Cardiac muscle cell (in vitro differentiated cells and primary cell): Measurements from ENCODE around the gene ETS2. TPM values are rescaled to one million over a fixed set of nuclear protein-coding genes. Genes with fewer than 3 reads are reported as not detected.
A peak's percentile ranks its signal among the peaks of the same experiment; 100 is the strongest.

Experiments
- DNase-seq, 2 donors: peaks; one replicate each; pipeline versions ENCODE4 v3.0.0 to v3.0.0-alpha.2; 2010 to 2017; ENCODE audit warnings: low read depth in 1 of 2, low spot score in 1 of 2
- H3K27ac ChIP-seq: fragments of 200-600 bp; sonication (generic); 2 replicates; pipeline ENCODE4 v1.5.1; 2016
- H3K27me3 ChIP-seq: fragments of 200-600 bp; sonication (generic); 2 replicates; pipeline ENCODE4 v1.6.0; 2016; ENCODE audit warnings: control low read depth
- H3K36me3 ChIP-seq: fragments of 200-600 bp; sonication (generic); 2 replicates; pipeline ENCODE4 v1.5.1; 2016; ENCODE audit warnings: control low read depth
- H3K4me1 ChIP-seq: fragments of 200-600 bp; sonication (generic); 2 replicates; pipeline ENCODE4 v1.8.1; 2017; ENCODE audit warnings: low read depth, mild to moderate bottlenecking, mixed run types
- H3K4me3 ChIP-seq: fragments of 200-600 bp; sonication (generic); 2 replicates; pipeline ENCODE4 v1.5.1; 2016; ENCODE audit warnings: mild to moderate bottlenecking
- H3K9me3 ChIP-seq: fragments of 200-600 bp; sonication (generic); 2 replicates; pipeline ENCODE4 v1.5.1; 2017; ENCODE audit warnings: low read depth, mild to moderate bottlenecking, control low read depth
- polyA plus RNA-seq: library from polyadenylated mRNA; unstranded; fragments of >200 nt; fragmentation: Nextera tagmentation; extraction: Ambion mirVana; gene quantifications from 2 replicates; pipeline ENCODE4 v1.2.1, GENCODE V29; 2016
- total RNA-seq: library from RNA; depleted of rRNA; stranded (reverse); fragments of >200 nt; gene quantifications from 2 replicates; pipeline ENCODE4 v1.2.3, GENCODE V29; 2016
- TF ChIP-seq, protein P1 (sequence below): IDR thresholded peaks from 2 replicates; pipeline ENCODE4 v1.5.1; 2012; ENCODE audit warnings: low read depth, mild to moderate bottlenecking, low read length

ETS2 gene
- total and polyA plus RNA-seq, 2 experiments from 2014 or later = 20.9 to 25.2 TPM

DNA sequence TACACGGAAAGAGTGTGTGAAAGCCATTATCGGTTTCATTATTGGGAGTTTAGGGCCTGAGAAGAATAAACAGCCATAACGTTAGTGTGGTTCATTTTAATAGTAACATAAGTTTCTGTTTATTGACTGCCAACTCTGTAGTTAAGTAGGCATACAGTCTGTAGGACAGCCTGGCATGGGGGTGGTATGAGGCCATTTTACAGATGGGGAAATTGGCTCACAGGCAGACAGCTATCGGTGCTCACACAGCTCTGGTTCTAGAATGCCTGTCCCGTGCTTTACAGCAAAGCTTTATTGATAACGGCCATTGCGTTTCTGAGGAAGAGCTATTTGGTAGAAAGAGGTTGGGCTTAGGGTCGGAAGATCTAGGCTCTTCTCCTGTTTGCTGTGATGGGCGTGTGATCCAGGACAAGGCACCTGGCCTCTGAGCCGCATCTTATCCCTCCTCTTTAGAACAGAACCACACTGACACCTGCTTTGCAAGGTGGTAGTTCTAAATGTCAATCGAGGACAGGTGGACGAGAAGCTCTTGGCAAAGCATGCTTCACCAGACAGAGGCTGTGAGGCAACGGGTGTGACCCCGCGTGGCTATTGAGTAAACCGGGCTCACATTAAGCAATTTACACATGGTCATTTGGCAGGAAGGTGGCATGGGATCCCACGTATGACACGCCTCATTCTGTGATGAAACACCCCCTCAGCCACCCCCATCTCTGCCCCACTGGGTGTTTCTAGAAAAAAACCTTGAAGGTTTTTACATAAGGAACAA, 14.9 kb downstream of the ETS2 start:
- no peaks in the 10 kb centered on the region for H3K9me3 ChIP-seq
- DNase-seq = no peak
- no peaks in the 10 kb centered on the region for H3K4me1 ChIP-seq
- H3K4me3 ChIP-seq = no peak overlapping the region
- TF ChIP-seq, protein P1, sequence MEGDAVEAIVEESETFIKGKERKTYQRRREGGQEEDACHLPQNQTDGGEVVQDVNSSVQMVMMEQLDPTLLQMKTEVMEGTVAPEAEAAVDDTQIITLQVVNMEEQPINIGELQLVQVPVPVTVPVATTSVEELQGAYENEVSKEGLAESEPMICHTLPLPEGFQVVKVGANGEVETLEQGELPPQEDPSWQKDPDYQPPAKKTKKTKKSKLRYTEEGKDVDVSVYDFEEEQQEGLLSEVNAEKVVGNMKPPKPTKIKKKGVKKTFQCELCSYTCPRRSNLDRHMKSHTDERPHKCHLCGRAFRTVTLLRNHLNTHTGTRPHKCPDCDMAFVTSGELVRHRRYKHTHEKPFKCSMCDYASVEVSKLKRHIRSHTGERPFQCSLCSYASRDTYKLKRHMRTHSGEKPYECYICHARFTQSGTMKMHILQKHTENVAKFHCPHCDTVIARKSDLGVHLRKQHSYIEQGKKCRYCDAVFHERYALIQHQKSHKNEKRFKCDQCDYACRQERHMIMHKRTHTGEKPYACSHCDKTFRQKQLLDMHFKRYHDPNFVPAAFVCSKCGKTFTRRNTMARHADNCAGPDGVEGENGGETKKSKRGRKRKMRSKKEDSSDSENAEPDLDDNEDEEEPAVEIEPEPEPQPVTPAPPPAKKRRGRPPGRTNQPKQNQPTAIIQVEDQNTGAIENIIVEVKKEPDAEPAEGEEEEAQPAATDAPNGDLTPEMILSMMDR = no peak
- no peak overlapping the region for H3K27ac ChIP-seq
- H3K27me3 ChIP-seq = no peaks in the 10 kb centered on the region
- peaks cover 78% of the 10 kb centered on the region for H3K36me3 ChIP-seq

DNA sequence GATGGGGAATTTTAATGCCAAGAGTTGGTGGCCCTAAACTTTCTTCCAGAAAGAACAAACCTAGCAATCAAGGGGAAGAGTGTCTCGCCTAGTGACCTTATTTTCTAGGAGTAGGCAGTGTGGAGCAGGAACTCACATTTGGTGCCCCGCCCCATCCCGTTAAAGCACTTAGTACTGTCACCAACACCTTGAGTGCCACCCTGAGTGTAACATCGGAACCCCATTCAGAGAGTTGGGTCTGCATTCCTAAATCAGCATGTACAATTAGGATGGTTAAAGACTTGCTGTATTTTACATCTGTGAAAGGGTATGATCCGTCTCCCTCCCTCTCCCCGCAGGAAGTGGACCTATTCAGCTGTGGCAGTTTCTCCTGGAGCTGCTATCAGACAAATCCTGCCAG, 15.5 kb downstream of the ETS2 start:
- TF ChIP-seq, protein P1 = no peak
- DNase-seq = no peak
- Histone ChIP-seq H3K4me1 (no peaks in the 10 kb centered on the region), H3K36me3 (peaks cover 76% of the 10 kb centered on the region), H3K4me3 (no peak overlapping the region), H3K27ac (no peak overlapping the region), H3K9me3 (no peaks in the 10 kb centered on the region), H3K27me3 (no peaks in the 10 kb centered on the region)

DNA sequence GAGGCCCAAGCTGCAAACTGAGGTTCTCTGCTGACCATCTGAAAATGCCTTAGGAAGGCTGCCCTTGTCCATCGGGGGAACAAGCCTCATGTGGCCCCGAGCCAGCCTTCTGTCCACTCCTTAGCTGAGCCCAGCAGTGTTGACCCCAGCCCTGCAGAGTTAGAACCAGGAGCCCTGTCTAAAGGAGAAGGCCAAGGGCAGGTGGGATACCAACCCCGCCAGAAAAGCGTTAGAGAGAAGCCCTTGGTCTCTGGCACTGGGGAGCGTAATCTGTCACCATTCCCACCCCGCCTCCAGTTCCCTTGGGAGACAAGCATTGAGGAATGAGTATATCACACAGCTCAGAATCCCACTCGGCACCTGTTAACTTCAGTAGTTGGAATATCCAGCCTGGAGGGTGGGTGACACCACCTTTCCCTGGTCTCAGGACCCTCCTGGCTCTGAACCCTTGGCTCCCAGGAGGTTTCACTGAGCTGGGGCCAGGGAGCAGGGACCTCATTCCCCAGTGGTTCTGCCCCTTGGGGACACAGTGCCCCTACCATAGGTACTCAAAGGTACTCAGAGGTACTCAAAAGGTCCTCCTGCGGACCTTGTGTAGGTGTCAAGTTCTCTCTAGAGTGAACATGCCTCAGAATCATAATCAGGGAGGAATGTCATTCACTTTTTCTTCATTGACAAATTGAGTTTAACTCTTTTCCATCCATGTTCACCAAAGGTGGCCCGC, 16.4 kb downstream of the ETS2 start:
- Histone ChIP-seq H3K4me1 (no peaks in the 10 kb centered on the region), H3K27ac (no peak overlapping the region), H3K27me3 (no peaks in the 10 kb centered on the region), H3K9me3 (no peaks in the 10 kb centered on the region), H3K36me3 (peaks cover 67% of the 10 kb centered on the region), H3K4me3 (no peak overlapping the region)
- TF ChIP-seq, protein P1 = no peak
- no peak for DNase-seq

DNA sequence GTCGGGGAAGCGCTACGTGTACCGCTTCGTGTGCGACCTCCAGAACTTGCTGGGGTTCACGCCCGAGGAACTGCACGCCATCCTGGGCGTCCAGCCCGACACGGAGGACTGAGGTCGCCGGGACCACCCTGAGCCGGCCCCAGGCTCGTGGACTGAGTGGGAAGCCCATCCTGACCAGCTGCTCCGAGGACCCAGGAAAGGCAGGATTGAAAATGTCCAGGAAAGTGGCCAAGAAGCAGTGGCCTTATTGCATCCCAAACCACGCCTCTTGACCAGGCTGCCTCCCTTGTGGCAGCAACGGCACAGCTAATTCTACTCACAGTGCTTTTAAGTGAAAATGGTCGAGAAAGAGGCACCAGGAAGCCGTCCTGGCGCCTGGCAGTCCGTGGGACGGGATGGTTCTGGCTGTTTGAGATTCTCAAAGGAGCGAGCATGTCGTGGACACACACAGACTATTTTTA, 17.1 kb downstream of the ETS2 start:
- TF ChIP-seq, protein P1 = no peak
- DNase-seq = no peak
- no peaks in the 10 kb centered on the region for H3K4me1 ChIP-seq
- H3K4me3 ChIP-seq = no peak overlapping the region
- H3K27me3 ChIP-seq = no peaks in the 10 kb centered on the region
- no peaks in the 10 kb centered on the region for H3K9me3 ChIP-seq
- H3K27ac ChIP-seq = peak overlapping the region; percentile 39
- peaks cover 61% of the 10 kb centered on the region for H3K36me3 ChIP-seq

DNA sequence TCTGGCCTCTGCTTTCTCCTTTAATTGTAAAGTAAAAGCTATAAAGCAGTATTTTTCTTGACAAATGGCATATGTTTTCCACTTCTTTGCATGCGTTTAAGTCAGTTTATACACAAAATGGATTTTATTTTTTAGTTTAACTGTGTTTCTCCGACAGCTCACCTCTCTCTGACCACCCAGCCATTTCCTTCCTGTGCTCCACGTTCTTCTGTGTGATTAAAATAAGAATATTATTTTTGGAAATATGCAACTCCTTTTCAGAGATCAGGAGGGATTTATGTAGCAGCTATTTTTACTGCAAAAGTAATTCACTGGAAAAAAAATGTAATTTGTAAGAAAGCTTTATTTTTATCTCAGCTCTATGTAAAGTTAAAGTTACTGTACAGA, 18.0 kb downstream of the ETS2 start:
- H3K27ac ChIP-seq = peak overlapping the region; percentile 6
- H3K9me3 ChIP-seq = no peaks in the 10 kb centered on the region
- peaks cover 51% of the 10 kb centered on the region for H3K36me3 ChIP-seq
- H3K4me3 ChIP-seq = no peak overlapping the region
- H3K4me1 ChIP-seq = no peaks in the 10 kb centered on the region
- TF ChIP-seq, protein P1 = no peak
- no peak for DNase-seq
- no peaks in the 10 kb centered on the region for H3K27me3 ChIP-seq
